Activated T-helper 17 cell treated with anti-CD3 and anti-CD28 coated beads, Interleukin-2, amount 50 U/mL, for 72 hours (primary cell): Measurements from ENCODE around the gene ETF1. TPM values are rescaled to one million over a fixed set of nuclear protein-coding genes. Genes with fewer than 3 reads are reported as not detected.
"Not testable (repeated sequence)": the region's sequence is repeated elsewhere in the genome, so short reads cannot be mapped to it uniquely, and the experiment has no call there.

Experiments
- ATAC-seq: fragments of 150-1000 bp; cut with Tn5 transposase; replicated peaks from 2 replicates; pipeline ENCODE4 v1.10.0; 2021; ENCODE audit warnings: mild to moderate bottlenecking, moderate library complexity
- H3K27ac Mint-ChIP-seq: one replicate; pipeline ENCODE4 v1.8.0; 2022; ENCODE audit warnings: mixed read lengths
- H3K27me3 Mint-ChIP-seq: one replicate; pipeline ENCODE4 v1.8.0; 2022; ENCODE audit warnings: mixed read lengths
- H3K36me3 Mint-ChIP-seq: one replicate; pipeline ENCODE4 v1.8.0; 2022; ENCODE audit warnings: low read depth, mild to moderate bottlenecking, mixed read lengths
- H3K4me1 Mint-ChIP-seq: one replicate; pipeline ENCODE4 v1.8.0; 2022; ENCODE audit warnings: mixed read lengths
- H3K4me3 Mint-ChIP-seq: one replicate; pipeline ENCODE4 v1.8.0; 2022; ENCODE audit warnings: mild to moderate bottlenecking, mixed read lengths
- H3K9me3 Mint-ChIP-seq: one replicate; pipeline ENCODE4 v1.8.0; 2022; ENCODE audit warnings: mixed read lengths
- total RNA-seq, 2 donors: library from RNA; stranded (reverse); gene quantifications; one replicate each; pipeline ENCODE4 v1.2.3, GENCODE V29; 2022

Gene ETF1
- total RNA-seq, 2 donors from 2014 or later = 73.0 to 159 TPM

GRCh38 chr5:138528208-138528607 lies 14.8 kb downstream of the ETF1 start:
- no peak for ATAC-seq
- Mint-ChIP-seq H3K36me3 (peaks cover 83% of the 10 kb centered on the region), H3K4me1 (peaks cover 31% of the 10 kb centered on the region)

GRCh38 chr5:138527170-138527569 lies 15.9 kb downstream of the ETF1 start:
- Mint-ChIP-seq H3K4me1 (peaks cover 29% of the 10 kb centered on the region), H3K36me3 (peaks cover 83% of the 10 kb centered on the region), H3K9me3 (no peaks in the 10 kb centered on the region), H3K4me3 (peak overlapping the region; percentile 29), H3K27me3 (no peaks in the 10 kb centered on the region), H3K27ac (peak overlapping the region; percentile 81)
- ATAC-seq = no peak

More at GRCh38 chr5:138528208-138528607, 14.8 kb downstream of the ETF1 start:
- no peak overlapping the region for H3K4me3 Mint-ChIP-seq
- no peaks in the 10 kb centered on the region for H3K27me3 Mint-ChIP-seq
- peak overlapping the region; percentile 81 for H3K27ac Mint-ChIP-seq
- H3K9me3 Mint-ChIP-seq = no peaks in the 10 kb centered on the region

- Mint-ChIP-seq H3K4me3 (no peak overlapping the region), H3K4me1 (peaks cover 17% of the 10 kb centered on the region), H3K36me3 (peaks cover 79% of the 10 kb centered on the region), H3K9me3 (no peaks in the 10 kb centered on the region), H3K27ac (peak overlapping the region; percentile 63), H3K27me3 (no peaks in the 10 kb centered on the region)
- no peak for ATAC-seq
Observed at GRCh38 chr5:138523406-138523805, 19.6 kb downstream of the ETF1 start.

- peak; percentile 21 for ATAC-seq
- Mint-ChIP-seq H3K4me1 (peaks cover 11% of the 10 kb centered on the region), H3K36me3 (peaks cover 82% of the 10 kb centered on the region), H3K4me3 (no peak overlapping the region), H3K27me3 (no peaks in the 10 kb centered on the region), H3K9me3 (no peaks in the 10 kb centered on the region), H3K27ac (peak overlapping the region; percentile 53)
Observed at GRCh38 chr5:138520971-138521370, 22.1 kb downstream of the ETF1 start.

GRCh38 chr5:138517437-138517836 lies 25.6 kb downstream of the ETF1 start:
- H3K4me1 Mint-ChIP-seq = peaks cover 11% of the 10 kb centered on the region
- ATAC-seq = no peak
- no peak overlapping the region for H3K4me3 Mint-ChIP-seq
- H3K27ac Mint-ChIP-seq = no peak overlapping the region
- no peaks in the 10 kb centered on the region for H3K9me3 Mint-ChIP-seq
- no peaks in the 10 kb centered on the region for H3K27me3 Mint-ChIP-seq
- peaks cover 91% of the 10 kb centered on the region for H3K36me3 Mint-ChIP-seq

- H3K9me3 Mint-ChIP-seq = no peaks in the 10 kb centered on the region
- H3K4me3 Mint-ChIP-seq = no peak overlapping the region
- no peak for ATAC-seq
- peaks cover 7% of the 10 kb centered on the region for H3K4me1 Mint-ChIP-seq
- H3K27ac Mint-ChIP-seq = no peak overlapping the region
- no peaks in the 10 kb centered on the region for H3K27me3 Mint-ChIP-seq
- peaks cover 94% of the 10 kb centered on the region for H3K36me3 Mint-ChIP-seq
Observed at GRCh38 chr5:138515556-138516245, 27.3 kb downstream of the ETF1 start.

GRCh38 chr5:138514021-138514420 lies 29.0 kb downstream of the ETF1 start:
- peaks cover 99% of the 10 kb centered on the region for H3K36me3 Mint-ChIP-seq
- H3K27me3 Mint-ChIP-seq = no peaks in the 10 kb centered on the region
- no peaks in the 10 kb centered on the region for H3K9me3 Mint-ChIP-seq
- H3K27ac Mint-ChIP-seq = no peak overlapping the region
- H3K4me1 Mint-ChIP-seq = peaks cover 4% of the 10 kb centered on the region
- H3K4me3 Mint-ChIP-seq = no peak overlapping the region
- no peak for ATAC-seq

- H3K4me1 Mint-ChIP-seq = no peaks in the 10 kb centered on the region
- no peak overlapping the region for H3K4me3 Mint-ChIP-seq
- H3K9me3 Mint-ChIP-seq = no peaks in the 10 kb centered on the region
- ATAC-seq = no peak
- H3K27ac Mint-ChIP-seq = peak overlapping the region; percentile 7
- H3K36me3 Mint-ChIP-seq = peaks cover 77% of the 10 kb centered on the region
- no peaks in the 10 kb centered on the region for H3K27me3 Mint-ChIP-seq
Observed at GRCh38 chr5:138508958-138509357, 34.1 kb downstream of the ETF1 start.

GRCh38 chr5:138507485-138507884 lies 35.6 kb downstream of the ETF1 start:
- not testable (repeated sequence) for ATAC-seq, H3K4me3 Mint-ChIP-seq, H3K4me1 Mint-ChIP-seq, H3K27me3 Mint-ChIP-seq, H3K27ac Mint-ChIP-seq, H3K9me3 Mint-ChIP-seq
- H3K36me3 Mint-ChIP-seq = peaks cover 62% of the 10 kb centered on the region

GRCh38 chr5:138506370-138507306 lies 36.4 kb downstream of the ETF1 start:
- H3K27ac Mint-ChIP-seq = no peak overlapping the region

GRCh38 chr5:138504799-138505198 lies 38.2 kb downstream of the ETF1 start:
- no peaks in the 10 kb centered on the region for H3K4me1 Mint-ChIP-seq
- no peaks in the 10 kb centered on the region for H3K9me3 Mint-ChIP-seq
- H3K36me3 Mint-ChIP-seq = peaks cover 36% of the 10 kb centered on the region
- ATAC-seq = no peak
- no peak overlapping the region for H3K4me3 Mint-ChIP-seq
- H3K27ac Mint-ChIP-seq = peak overlapping the region; percentile 46
- H3K27me3 Mint-ChIP-seq = no peaks in the 10 kb centered on the region

More at GRCh38 chr5:138506370-138507306, 36.4 kb downstream of the ETF1 start:
- no peak for ATAC-seq
- no peak overlapping the region for H3K4me3 Mint-ChIP-seq
- H3K9me3 Mint-ChIP-seq = no peaks in the 10 kb centered on the region
- H3K27me3 Mint-ChIP-seq = no peaks in the 10 kb centered on the region
- no peaks in the 10 kb centered on the region for H3K4me1 Mint-ChIP-seq
- peaks cover 54% of the 10 kb centered on the region for H3K36me3 Mint-ChIP-seq

- Mint-ChIP-seq H3K36me3 (peaks cover 25% of the 10 kb centered on the region), H3K9me3 (no peaks in the 10 kb centered on the region), H3K27me3 (no peaks in the 10 kb centered on the region), H3K27ac (no peak overlapping the region), H3K4me3 (no peak overlapping the region), H3K4me1 (no peaks in the 10 kb centered on the region)
- ATAC-seq = peak; percentile 67
Observed at GRCh38 chr5:138503487-138504270, 39.4 kb downstream of the ETF1 start.

GRCh38 chr5:138502521-138502920 lies 40.5 kb downstream of the ETF1 start:
- H3K4me1 Mint-ChIP-seq = no peaks in the 10 kb centered on the region
- no peaks in the 10 kb centered on the region for H3K27me3 Mint-ChIP-seq
- no peaks in the 10 kb centered on the region for H3K9me3 Mint-ChIP-seq
- H3K27ac Mint-ChIP-seq = peak overlapping the region; percentile 41
- no peak overlapping the region for H3K4me3 Mint-ChIP-seq
- H3K36me3 Mint-ChIP-seq = peaks cover 13% of the 10 kb centered on the region
- ATAC-seq = no peak

- no peak for ATAC-seq
- Mint-ChIP-seq H3K9me3 (no peaks in the 10 kb centered on the region), H3K36me3 (peaks cover 9% of the 10 kb centered on the region), H3K27me3 (no peaks in the 10 kb centered on the region), H3K4me3 (no peak overlapping the region), H3K4me1 (no peaks in the 10 kb centered on the region), H3K27ac (peak overlapping the region; percentile 41)
Observed at GRCh38 chr5:138502121-138502520, 40.9 kb downstream of the ETF1 start.
